Measurements from ENCODE around the gene IPO11.

Gene IPO11

GRCh38 chr5:62575489-62575888 lies 162.9 kb downstream of the IPO11 start:
- no peak for DNase-seq

- no peak for DNase-seq
These were observed 164.1 kb downstream of the IPO11 start for GRCh38 chr5:62576570-62577170.

GRCh38 chr5:62577488-62577887 lies 164.9 kb downstream of the IPO11 start:
- DNase-seq = no peak

GRCh38 chr5:62578540-62578939 lies 166.0 kb downstream of the IPO11 start, which contains the start of gene LRRC70:
LRRC70 (plus strand) TSS chr5:62578819; CDS start chr5:62579439, 620 bp downstream.
- DNase-seq = peak in 1 of 2 donors; percentile 88

GRCh38 chr5:62579761-62580160 lies 167.2 kb downstream of the IPO11 start:
- no peak for DNase-seq

- DNase-seq = peak in 1 of 2 donors; percentile 24
These were observed 169.5 kb downstream of the IPO11 start for GRCh38 chr5:62581836-62582597.

GRCh38 chr5:62584391-62584790 lies 171.8 kb downstream of the IPO11 start:
- no peak for DNase-seq

GRCh38 chr5:62585306-62585705 lies 172.7 kb downstream of the IPO11 start:
- DNase-seq = no peak

GRCh38 chr5:62585751-62586150 lies 173.2 kb downstream of the IPO11 start:
- peak in 1 of 2 donors; percentile 11 for DNase-seq

GRCh38 chr5:62587737-62588136 lies 175.2 kb downstream of the IPO11 start:
- DNase-seq = no peak

- DNase-seq = no peak
These were observed 176.1 kb downstream of the IPO11 start for GRCh38 chr5:62588668-62589067.

- DNase-seq = no peak
These were observed 176.9 kb downstream of the IPO11 start for GRCh38 chr5:62589504-62589903.

GRCh38 chr5:62590387-62590786 lies 177.8 kb downstream of the IPO11 start:
- no peak for DNase-seq

- peak in 1 of 2 donors; percentile 10 for DNase-seq
These were observed 180.0 kb downstream of the IPO11 start for GRCh38 chr5:62592558-62592957.

- no peak for DNase-seq
These were observed 180.8 kb downstream of the IPO11 start for GRCh38 chr5:62593331-62593730.

GRCh38 chr5:62594364-62594984 lies 181.9 kb downstream of the IPO11 start:
- no peak for DNase-seq

- no peak for DNase-seq
These were observed 183.5 kb downstream of the IPO11 start for GRCh38 chr5:62596096-62596495.

GRCh38 chr5:62596691-62597090 lies 184.1 kb downstream of the IPO11 start:
- no peak for DNase-seq

- no peak for DNase-seq
These were observed 184.8 kb downstream of the IPO11 start for GRCh38 chr5:62597314-62597713.

GRCh38 chr5:62600560-62601252 lies 188.1 kb downstream of the IPO11 start:
- DNase-seq = no peak

- no peak for DNase-seq
These were observed 191.4 kb downstream of the IPO11 start for GRCh38 chr5:62603934-62604333.

- DNase-seq = no peak
These were observed 193.1 kb downstream of the IPO11 start for GRCh38 chr5:62605638-62606037.

GRCh38 chr5:62606878-62607277 lies 194.3 kb downstream of the IPO11 start:
- no peak for DNase-seq

Measured in bone marrow (tissue), 2 donors.